BJ (cell line): ENCODE data around the gene STX4. TPM values are rescaled to one million over a fixed set of nuclear protein-coding genes. Genes with fewer than 3 reads are reported as not detected.

Source experiments
- CTCF ChIA-PET: fragments of 350-600 bp; formaldehyde crosslinking; extraction: SDS; loops from one replicate; lab custom pipeline; 2021; ENCODE audit warnings: antibody characterized with exemption, inconsistent platforms; lab: Yijun Ruan, JAX
- POLR2A ChIA-PET: fragments of 300-600 bp; sonication (Branson Sonifier 250); formaldehyde crosslinking; extraction: SDS; loops from one replicate; lab custom pipeline; 2021; ENCODE audit warnings: antibody characterized with exemption; lab: Charles Lee
- DNase-seq: peaks from one replicate; pipeline ENCODE4 v3.0.0-alpha.2; 2011; ENCODE audit warnings: low read depth
- H3K27me3 ChIP-seq: 2 replicates; pipeline ENCODE4 v1.6.0; 2011; ENCODE audit warnings: low read length; ENCODE audit not compliant: control insufficient read depth, insufficient read depth
- H3K36me3 ChIP-seq: 2 replicates; pipeline ENCODE4 v1.5.1; 2011; ENCODE audit warnings: low read length; ENCODE audit not compliant: control insufficient read depth, insufficient read depth
- H3K4me3 ChIP-seq: 2 replicates; pipeline ENCODE4 v1.5.1; 2011; ENCODE audit warnings: low read depth, mild to moderate bottlenecking, control low read depth, low read length
- polyA plus RNA-seq: library from polyadenylated mRNA; depleted of rRNA; stranded (reverse); fragments of >200 nt; gene quantifications from 2 replicates; pipeline ENCODE4 v1.2.3, GENCODE V29; 2011; rRNA removed
- TF ChIP-seq, protein P1 (sequence below): IDR thresholded peaks from 2 replicates; pipeline ENCODE4 v1.5.1; 2011; ENCODE audit warnings: low read depth, mild to moderate bottlenecking, control low read depth, inconsistent platforms, low read length, moderate library complexity; ENCODE audit not compliant: insufficient read depth

Gene STX4
- polyA plus RNA-seq, 1 experiment, result 53.6 TPM

DNA sequence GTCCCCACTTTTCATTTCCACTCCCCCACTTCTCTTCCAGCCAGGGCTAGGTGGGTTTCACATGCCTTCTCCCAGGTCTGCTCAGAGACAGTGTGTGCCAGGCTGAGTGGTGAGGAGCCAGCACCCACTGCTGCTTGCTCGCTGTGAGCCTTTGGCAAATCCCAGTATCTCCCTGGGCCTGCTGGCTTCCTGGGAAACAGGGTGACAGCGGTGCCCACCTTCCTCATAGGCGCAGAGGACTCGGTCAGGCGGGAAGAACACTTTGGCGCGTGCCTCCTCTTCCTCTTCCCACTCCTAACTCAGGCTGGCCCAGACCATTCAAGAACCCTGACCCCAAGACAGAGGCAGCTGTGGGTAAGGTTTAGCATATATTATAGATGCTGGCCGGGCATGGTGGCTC, 55.8 kb downstream of the STX4 start:
- ChIA-PET POLR2A (no interaction called here), CTCF (no interaction called here)
- Histone ChIP-seq H3K27me3 (no peaks in the 10 kb centered on the region), H3K36me3 (peaks cover 17% of the 10 kb centered on the region), H3K4me3 (no peak overlapping the region)
- no peak for DNase-seq
- TF ChIP-seq, protein P1, sequence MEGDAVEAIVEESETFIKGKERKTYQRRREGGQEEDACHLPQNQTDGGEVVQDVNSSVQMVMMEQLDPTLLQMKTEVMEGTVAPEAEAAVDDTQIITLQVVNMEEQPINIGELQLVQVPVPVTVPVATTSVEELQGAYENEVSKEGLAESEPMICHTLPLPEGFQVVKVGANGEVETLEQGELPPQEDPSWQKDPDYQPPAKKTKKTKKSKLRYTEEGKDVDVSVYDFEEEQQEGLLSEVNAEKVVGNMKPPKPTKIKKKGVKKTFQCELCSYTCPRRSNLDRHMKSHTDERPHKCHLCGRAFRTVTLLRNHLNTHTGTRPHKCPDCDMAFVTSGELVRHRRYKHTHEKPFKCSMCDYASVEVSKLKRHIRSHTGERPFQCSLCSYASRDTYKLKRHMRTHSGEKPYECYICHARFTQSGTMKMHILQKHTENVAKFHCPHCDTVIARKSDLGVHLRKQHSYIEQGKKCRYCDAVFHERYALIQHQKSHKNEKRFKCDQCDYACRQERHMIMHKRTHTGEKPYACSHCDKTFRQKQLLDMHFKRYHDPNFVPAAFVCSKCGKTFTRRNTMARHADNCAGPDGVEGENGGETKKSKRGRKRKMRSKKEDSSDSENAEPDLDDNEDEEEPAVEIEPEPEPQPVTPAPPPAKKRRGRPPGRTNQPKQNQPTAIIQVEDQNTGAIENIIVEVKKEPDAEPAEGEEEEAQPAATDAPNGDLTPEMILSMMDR, result no peak

Other genes with a start within 250 kb of the STX4 start
- 4.6 and 6.0 TPM in 2 replicates for gene ZNF629, start 246.4 kb upstream of the STX4 start, polyA plus RNA-seq
- gene BCL7C, start 139.5 kb upstream of the STX4 start, polyA plus RNA-seq, result 27.4 and 27.8 TPM in 2 replicates
- 14.9 and 22.2 TPM in 2 replicates for gene CTF1, start 136.9 kb upstream of the STX4 start, polyA plus RNA-seq
- gene FBXL19, start 110.0 kb upstream of the STX4 start, polyA plus RNA-seq, result 5.9 and 7.6 TPM in 2 replicates
- 25.6 and 37.1 TPM in 2 replicates for gene ORAI3, start 84.5 kb upstream of the STX4 start, polyA plus RNA-seq
- 0.96 and 1.4 TPM in 2 replicates for gene SETD1A, start 75.8 kb upstream of the STX4 start, polyA plus RNA-seq
- 15.4 and 25.0 TPM in 2 replicates for gene HSD3B7, start 48.4 kb upstream of the STX4 start, polyA plus RNA-seq
- gene STX1B, start 22.9 kb upstream of the STX4 start, polyA plus RNA-seq, result 1.5 and 1.6 TPM in 2 replicates
- 10.2 and 16.3 TPM in 2 replicates for gene ZNF668, start 40.7 kb downstream of the STX4 start, polyA plus RNA-seq
- 3.3 and 4.2 TPM in 2 replicates for gene ZNF646, start 40.9 kb downstream of the STX4 start, polyA plus RNA-seq
- 0.96 and 1.8 TPM in 2 replicates for gene PRSS53, start 55.4 kb downstream of the STX4 start, polyA plus RNA-seq
- 416 and 515 TPM in 2 replicates for gene VKORC1, start 61.2 kb downstream of the STX4 start, polyA plus RNA-seq
- gene BCKDK, start 74.8 kb downstream of the STX4 start, polyA plus RNA-seq, result 31.0 and 56.0 TPM in 2 replicates
- gene KAT8, start 84.1 kb downstream of the STX4 start, polyA plus RNA-seq, result 28.9 and 31.9 TPM in 2 replicates
- gene PRSS8, start 102.2 kb downstream of the STX4 start, polyA plus RNA-seq, result not detected in 2 replicates
- gene PRSS36, start 116.5 kb downstream of the STX4 start, polyA plus RNA-seq, result 0.22 and 0.39 TPM in 2 replicates
- gene FUS, start 146.6 kb downstream of the STX4 start, polyA plus RNA-seq, result 109 and 113 TPM in 2 replicates
- gene PYCARD, start 169.2 kb downstream of the STX4 start, polyA plus RNA-seq, result 15.8 and 23.9 TPM in 2 replicates
- not detected in 2 replicates for gene TRIM72, start 180.6 kb downstream of the STX4 start, polyA plus RNA-seq
- gene PYDC1, start 183.6 kb downstream of the STX4 start, polyA plus RNA-seq, result not detected in 2 replicates
- gene ITGAM, start 226.4 kb downstream of the STX4 start, polyA plus RNA-seq, result not detected in 2 replicates